Mesenchymal stem cell (in vitro differentiated cells and primary cell): ENCODE results near the gene GLYATL1B.
"Not testable (repeated sequence)": the region's sequence is repeated elsewhere in the genome, so short reads cannot be mapped to it uniquely, and the experiment has no call there.

Experiments used
- DNase-seq: peaks from one replicate; pipeline ENCODE4 v3.0.0-alpha.2; 2013
- H2AFZ ChIP-seq: one replicate; pipeline ENCODE4 v1.6.1; 2013; ENCODE audit warnings: low read depth, mild to moderate bottlenecking, control low read depth, inconsistent platforms, low read length, moderate library complexity
- H2AK5ac ChIP-seq: 2 replicates; pipeline ENCODE4 v1.6.1; 2013; ENCODE audit warnings: low read length, moderate library complexity, mild to moderate bottlenecking, inconsistent platforms; ENCODE audit not compliant: severe bottlenecking
- H2BK120ac ChIP-seq: one replicate; pipeline ENCODE4 v1.6.1; 2013; ENCODE audit warnings: low read depth, mild to moderate bottlenecking, inconsistent platforms, low read length, moderate library complexity
- H2BK12ac ChIP-seq, 2 experiments: one replicate each; pipeline ENCODE4 v1.6.1; 2013; ENCODE audit warnings: inconsistent platforms in 2 of 2, low read length in 2 of 2, mild to moderate bottlenecking in 2 of 2, moderate library complexity in 2 of 2, control low read depth in 1 of 2
- H2BK15ac ChIP-seq: one replicate; pipeline ENCODE4 v1.6.1; 2013; ENCODE audit warnings: mild to moderate bottlenecking, low read depth, inconsistent platforms; ENCODE audit not compliant: poor library complexity, severe bottlenecking
- H2BK5ac ChIP-seq: 2 replicates; pipeline ENCODE4 v1.6.1; 2013; ENCODE audit warnings: low read depth, mild to moderate bottlenecking, low read length, control low read depth, inconsistent platforms; ENCODE audit not compliant: poor library complexity, severe bottlenecking
- H3K14ac ChIP-seq, 2 experiments: one replicate each; pipeline ENCODE4 v1.6.1; 2013; ENCODE audit warnings: inconsistent platforms in 2 of 2, low read length in 2 of 2, control low read depth in 1 of 2, mild to moderate bottlenecking in 1 of 2, moderate library complexity in 1 of 2
- H3K18ac ChIP-seq, 2 experiments: one replicate each; pipeline ENCODE4 v1.6.1; 2013; ENCODE audit warnings: inconsistent platforms in 2 of 2, low read length in 2 of 2, control low read depth in 1 of 2, low read depth in 1 of 2, mild to moderate bottlenecking in 1 of 2
- H3K23ac ChIP-seq, 2 experiments: one replicate each; pipeline ENCODE4 v1.6.1; 2013; ENCODE audit warnings: inconsistent platforms in 2 of 2, low read length in 2 of 2, mild to moderate bottlenecking in 2 of 2, moderate library complexity in 2 of 2, control low read depth in 1 of 2
- H3K27ac ChIP-seq: 2 replicates; pipeline ENCODE4 v1.5.1; 2013; ENCODE audit warnings: mild to moderate bottlenecking, moderate library complexity, low read length, control low read depth, inconsistent platforms; ENCODE audit not compliant: poor library complexity, severe bottlenecking
- H3K27me3 ChIP-seq, 2 experiments: 2 replicates each; pipeline versions ENCODE4 v1.6.1 to v1.7.0; 2013; ENCODE audit warnings: low read length in 2 of 2, mild to moderate bottlenecking in 2 of 2, moderate library complexity in 2 of 2, control low read depth in 1 of 2, inconsistent platforms in 1 of 2; ENCODE audit not compliant: control insufficient read depth in 1 of 2, insufficient read depth in 1 of 2
- H3K36me3 ChIP-seq, 2 experiments: 2 replicates each; pipeline versions ENCODE4 v1.6.1 to v1.7.0; 2013; ENCODE audit warnings: low read length in 2 of 2, control low read depth in 1 of 2, inconsistent platforms in 1 of 2, low read depth in 1 of 2, mild to moderate bottlenecking in 1 of 2; ENCODE audit not compliant: insufficient read depth in 2 of 2, control insufficient read depth in 1 of 2
- H3K4ac ChIP-seq, 2 experiments: one replicate each; pipeline ENCODE4 v1.6.1; 2013; ENCODE audit warnings: inconsistent platforms in 2 of 2, low read length in 2 of 2, mild to moderate bottlenecking in 2 of 2, moderate library complexity in 2 of 2, control low read depth in 1 of 2, low read depth in 1 of 2
- H3K4me1 ChIP-seq: 2 replicates; pipeline ENCODE4 v1.6.1; 2013; ENCODE audit warnings: low read depth, low read length, control low read depth; ENCODE audit not compliant: control insufficient read depth, insufficient read depth
- H3K4me2 ChIP-seq: 2 replicates; pipeline ENCODE4 v1.6.1; 2013; ENCODE audit warnings: low read length, mild to moderate bottlenecking, inconsistent platforms; ENCODE audit not compliant: poor library complexity, severe bottlenecking
- H3K4me3 ChIP-seq, 2 experiments: 2 replicates each; pipeline versions ENCODE4 v1.5.1 to v1.7.0; 2013; ENCODE audit warnings: low read length in 2 of 2, mild to moderate bottlenecking in 2 of 2, control low read depth in 1 of 2, low read depth in 1 of 2; ENCODE audit not compliant: insufficient read depth in 1 of 2
- H3K79me1 ChIP-seq: replicated peaks from 2 replicates; pipeline ENCODE4 v1.6.1; 2013; ENCODE audit warnings: mild to moderate bottlenecking, control low read depth, low read length, inconsistent platforms; ENCODE audit not compliant: poor library complexity, severe bottlenecking
- H3K9ac ChIP-seq: 2 replicates; pipeline ENCODE4 v1.7.0; 2013; ENCODE audit warnings: mild to moderate bottlenecking, low read length, moderate library complexity
- H3K9me3 ChIP-seq: 2 replicates; pipeline ENCODE4 v1.7.0; 2013; ENCODE audit warnings: mild to moderate bottlenecking, low read length; ENCODE audit not compliant: control insufficient read depth
- H4K8ac ChIP-seq: one replicate; pipeline ENCODE4 v1.6.1; 2013; ENCODE audit warnings: inconsistent platforms, mild to moderate bottlenecking, low read length, moderate library complexity
- H4K91ac ChIP-seq: one replicate; pipeline ENCODE4 v1.6.1; 2013; ENCODE audit warnings: mild to moderate bottlenecking, low read length, inconsistent platforms
- WGBS: methylation state at CpG from one replicate; pipeline ENCODE4 v1.1.7; 2013; ENCODE audit warnings: mixed read lengths; 5-methylcytosine and 5-hydroxymethylcytosine counted together

The GLYATL1B gene

GRCh38 chr11:59081430-59082020 is 4.6 kb upstream of the GLYATL1B start:
- H2AK5ac ChIP-seq, DNase-seq, H3K4me1 ChIP-seq, H3K4me3 ChIP-seq, H3K14ac ChIP-seq, H3K36me3 ChIP-seq, H3K9me3 ChIP-seq, H4K91ac ChIP-seq, H3K27me3 ChIP-seq, H2BK12ac ChIP-seq, H3K18ac ChIP-seq, H4K8ac ChIP-seq, H2BK120ac ChIP-seq, H3K27ac ChIP-seq, H3K4ac ChIP-seq, H3K79me1 ChIP-seq, H3K9ac ChIP-seq, H3K23ac ChIP-seq, H2AFZ ChIP-seq, H2BK5ac ChIP-seq, H2BK15ac ChIP-seq, H3K4me2 ChIP-seq: not testable (repeated sequence)
- 79% methylated on average over 4 of the region's 4 CpGs for WGBS

DNA sequence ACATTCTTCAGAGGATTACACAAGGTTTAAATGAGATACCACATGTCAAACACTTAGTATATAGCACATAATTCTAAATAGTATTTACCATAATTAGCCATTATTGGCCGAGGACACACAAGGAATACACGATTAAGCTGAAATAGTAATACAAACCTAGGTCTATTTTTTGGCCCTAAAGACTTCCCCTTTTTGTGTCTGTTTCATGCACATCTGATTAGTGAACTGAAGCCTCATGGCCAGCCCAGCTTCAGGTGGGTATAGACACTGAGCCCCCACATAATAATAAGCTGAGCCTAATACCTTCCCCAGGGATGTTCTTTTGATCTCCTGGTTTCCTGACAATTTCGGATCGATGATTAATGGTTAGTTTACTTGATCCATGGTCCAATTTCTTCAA is 2.1 kb downstream of the GLYATL1B start:
- WGBS = 70% methylated on average over 3 of the region's 4 CpGs
- Histone ChIP-seq H3K79me1 (no peaks in the 10 kb centered on the region), H3K18ac (no peak overlapping the region)

DNA sequence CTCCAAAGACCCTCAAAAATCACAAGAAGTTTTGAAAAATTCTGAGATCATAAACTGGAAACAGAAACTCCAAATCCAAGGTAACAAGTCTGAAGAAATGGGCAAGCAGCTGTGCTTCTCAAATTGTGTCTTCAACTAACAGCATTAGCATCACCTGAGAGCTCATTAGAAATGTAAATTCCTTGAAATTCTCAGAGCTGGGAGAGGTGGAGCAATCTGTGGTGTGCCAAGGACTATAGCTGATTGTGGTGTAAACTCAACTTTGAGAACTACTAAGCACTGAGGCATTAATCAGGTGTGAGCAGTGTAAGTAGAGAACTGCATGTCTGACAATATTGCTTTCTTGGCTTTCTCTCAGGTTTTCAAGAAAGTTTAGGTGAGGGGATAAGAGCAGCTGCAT is 7.5 kb downstream of the GLYATL1B start:
- not testable (repeated sequence) for H2BK5ac ChIP-seq, H2BK15ac ChIP-seq, H3K4me1 ChIP-seq, H3K4ac ChIP-seq, H3K4me3 ChIP-seq, DNase-seq, H4K91ac ChIP-seq, H3K79me1 ChIP-seq, H3K27ac ChIP-seq, H2BK12ac ChIP-seq, H3K18ac ChIP-seq, H2AK5ac ChIP-seq, H3K36me3 ChIP-seq, H3K14ac ChIP-seq, H3K27me3 ChIP-seq, H3K23ac ChIP-seq, H3K9ac ChIP-seq, H3K9me3 ChIP-seq, H2BK120ac ChIP-seq, H2AFZ ChIP-seq, H4K8ac ChIP-seq, H3K4me2 ChIP-seq

More for the DNA sequence above, 2.1 kb downstream of the GLYATL1B start:
- H3K27me3 ChIP-seq = no peaks in the 10 kb centered on the region
- no peak overlapping the region for H3K9ac ChIP-seq
- no peak overlapping the region for H2BK5ac ChIP-seq
- DNase-seq = no peak
- H2BK12ac ChIP-seq = no peak overlapping the region
- H3K9me3 ChIP-seq = no peaks in the 10 kb centered on the region
- no peak overlapping the region for H3K23ac ChIP-seq
- H3K4me1 ChIP-seq = no peaks in the 10 kb centered on the region
- no peak overlapping the region for H3K4ac ChIP-seq
- no peak overlapping the region for H3K14ac ChIP-seq
- H2AFZ ChIP-seq = no peak overlapping the region
- H2BK120ac ChIP-seq = no peak overlapping the region
- H3K27ac ChIP-seq = no peak overlapping the region
- H3K4me2 ChIP-seq = no peak overlapping the region
- H2AK5ac ChIP-seq = no peak overlapping the region
- no peaks in the 10 kb centered on the region for H3K36me3 ChIP-seq
- H4K91ac ChIP-seq = no peak overlapping the region
- H3K4me3 ChIP-seq = no peak overlapping the region
- no peak overlapping the region for H2BK15ac ChIP-seq
- H4K8ac ChIP-seq = no peak overlapping the region

- not testable (repeated sequence) for H3K14ac ChIP-seq, H3K4me1 ChIP-seq, H2BK120ac ChIP-seq, DNase-seq, H2BK15ac ChIP-seq, H3K23ac ChIP-seq, H4K8ac ChIP-seq, H3K18ac ChIP-seq, H3K9ac ChIP-seq, H2AK5ac ChIP-seq, H2BK12ac ChIP-seq, H2AFZ ChIP-seq, H3K36me3 ChIP-seq, H4K91ac ChIP-seq, H3K4me3 ChIP-seq, H3K9me3 ChIP-seq, H3K27me3 ChIP-seq, H3K4me2 ChIP-seq, H3K27ac ChIP-seq, H3K4ac ChIP-seq, H3K79me1 ChIP-seq, H2BK5ac ChIP-seq
- WGBS = 25% methylated on average over 1 of the region's 1 CpG
These were observed 9.1 kb downstream of the GLYATL1B start for GRCh38 chr11:59095225-59095624.
